Measurements from ENCODE around the gene SEPTIN10.
"Not testable (repeated sequence)": the region's sequence is repeated elsewhere in the genome, so short reads cannot be mapped to it uniquely, and the experiment has no call there.

Gene SEPTIN10

GRCh38 chr2:109632158-109632789 lies 18.5 kb upstream of the SEPTIN10 start:
- H3K36me3 ChIP-seq (ENCODE audit: control insufficient read depth in 1 of 2, insufficient read depth in 2 of 2, low read length in 2 of 2), result no peaks in the 10 kb centered on the region
- H3K9ac ChIP-seq (ENCODE audit: low read depth in 1 of 2, low read length in 2 of 2), result no peak overlapping the region
- no peak overlapping the region for H3K4me3 ChIP-seq (ENCODE audit: low read depth in 1 of 2, low read length in 2 of 2)
- no peaks in the 10 kb centered on the region for H3K27me3 ChIP-seq (ENCODE audit: control insufficient read depth in 1 of 2, insufficient read depth in 2 of 2, low read length in 2 of 2)
- no peak overlapping the region for H3K27ac ChIP-seq (ENCODE audit: low read depth, low read length)
- no peaks in the 10 kb centered on the region for H3K4me1 ChIP-seq (ENCODE audit: control insufficient read depth in 1 of 2, insufficient read depth in 2 of 2, low read length in 2 of 2)
- H3K9me3 ChIP-seq (ENCODE audit: control insufficient read depth in 1 of 2, low read length in 2 of 2), result no peaks in the 10 kb centered on the region

GRCh38 chr2:109631741-109632140 lies 18.0 kb upstream of the SEPTIN10 start:
- no peaks in the 10 kb centered on the region for H3K4me1 ChIP-seq (ENCODE audit: control insufficient read depth in 1 of 2, insufficient read depth in 2 of 2, low read length in 2 of 2)
- H3K4me3 ChIP-seq (ENCODE audit: low read depth in 1 of 2, low read length in 2 of 2), result no peak overlapping the region
- H3K27ac ChIP-seq (ENCODE audit: low read depth, low read length), result no peak overlapping the region
- H3K9ac ChIP-seq (ENCODE audit: low read depth in 1 of 2, low read length in 2 of 2), result no peak overlapping the region
- H3K36me3 ChIP-seq (ENCODE audit: control insufficient read depth in 1 of 2, insufficient read depth in 2 of 2, low read length in 2 of 2), result no peaks in the 10 kb centered on the region
- no peaks in the 10 kb centered on the region for H3K9me3 ChIP-seq (ENCODE audit: control insufficient read depth in 1 of 2, low read length in 2 of 2)
- H3K27me3 ChIP-seq (ENCODE audit: control insufficient read depth in 1 of 2, insufficient read depth in 2 of 2, low read length in 2 of 2), result no peaks in the 10 kb centered on the region

- Histone ChIP-seq H3K9me3 (ENCODE audit: control insufficient read depth in 1 of 2, low read length in 2 of 2) (no peaks in the 10 kb centered on the region), H3K27me3 (ENCODE audit: control insufficient read depth in 1 of 2, insufficient read depth in 2 of 2, low read length in 2 of 2) (no peaks in the 10 kb centered on the region), H3K4me3 (ENCODE audit: low read depth in 1 of 2, low read length in 2 of 2) (no peak overlapping the region), H3K27ac (ENCODE audit: low read depth, low read length) (no peak overlapping the region), H3K36me3 (ENCODE audit: control insufficient read depth in 1 of 2, insufficient read depth in 2 of 2, low read length in 2 of 2) (no peaks in the 10 kb centered on the region), H3K9ac (ENCODE audit: low read depth in 1 of 2, low read length in 2 of 2) (no peak overlapping the region), H3K4me1 (ENCODE audit: control insufficient read depth in 1 of 2, insufficient read depth in 2 of 2, low read length in 2 of 2) (no peaks in the 10 kb centered on the region)
Measured at GRCh38 chr2:109630441-109631430, 17.0 kb upstream of the SEPTIN10 start.

- no peak overlapping the region for H3K9ac ChIP-seq (ENCODE audit: low read depth in 1 of 2, low read length in 2 of 2)
- H3K27ac ChIP-seq (ENCODE audit: low read depth, low read length), result no peak overlapping the region
- H3K27me3 ChIP-seq (ENCODE audit: control insufficient read depth in 1 of 2, insufficient read depth in 2 of 2, low read length in 2 of 2), result no peaks in the 10 kb centered on the region
Measured at GRCh38 chr2:109629867-109630266, 16.1 kb upstream of the SEPTIN10 start.

GRCh38 chr2:109628321-109628720 lies 14.6 kb upstream of the SEPTIN10 start:
- H3K9ac ChIP-seq (ENCODE audit: low read depth in 1 of 2, low read length in 2 of 2); H3K27ac ChIP-seq (ENCODE audit: low read depth, low read length); H3K4me3 ChIP-seq (ENCODE audit: low read depth in 1 of 2, low read length in 2 of 2); H3K4me1 ChIP-seq (ENCODE audit: control insufficient read depth in 1 of 2, insufficient read depth in 2 of 2, low read length in 2 of 2); H3K9me3 ChIP-seq (ENCODE audit: control insufficient read depth in 1 of 2, low read length in 2 of 2); H3K27me3 ChIP-seq (ENCODE audit: control insufficient read depth in 1 of 2, insufficient read depth in 2 of 2, low read length in 2 of 2); H3K36me3 ChIP-seq (ENCODE audit: control insufficient read depth in 1 of 2, insufficient read depth in 2 of 2, low read length in 2 of 2): not testable (repeated sequence)

More at GRCh38 chr2:109629867-109630266, 16.1 kb upstream of the SEPTIN10 start:
- Histone ChIP-seq H3K4me3 (ENCODE audit: low read depth in 1 of 2, low read length in 2 of 2) (no peak overlapping the region), H3K4me1 (ENCODE audit: control insufficient read depth in 1 of 2, insufficient read depth in 2 of 2, low read length in 2 of 2) (no peaks in the 10 kb centered on the region), H3K36me3 (ENCODE audit: control insufficient read depth in 1 of 2, insufficient read depth in 2 of 2, low read length in 2 of 2) (no peaks in the 10 kb centered on the region), H3K9me3 (ENCODE audit: control insufficient read depth in 1 of 2, low read length in 2 of 2) (no peaks in the 10 kb centered on the region)

- Histone ChIP-seq H3K4me1 (ENCODE audit: control insufficient read depth in 1 of 2, insufficient read depth in 2 of 2, low read length in 2 of 2) (peaks cover 0 to under 1% of the 10 kb centered on the region in 2 donors), H3K27ac (ENCODE audit: low read depth, low read length) (no peak overlapping the region), H3K4me3 (ENCODE audit: low read depth in 1 of 2, low read length in 2 of 2) (no peak overlapping the region), H3K36me3 (ENCODE audit: control insufficient read depth in 1 of 2, insufficient read depth in 2 of 2, low read length in 2 of 2) (no peaks in the 10 kb centered on the region), H3K9ac (ENCODE audit: low read depth in 1 of 2, low read length in 2 of 2) (no peak overlapping the region), H3K9me3 (ENCODE audit: control insufficient read depth in 1 of 2, low read length in 2 of 2) (no peaks in the 10 kb centered on the region), H3K27me3 (ENCODE audit: control insufficient read depth in 1 of 2, insufficient read depth in 2 of 2, low read length in 2 of 2) (no peaks in the 10 kb centered on the region)
Measured at GRCh38 chr2:109624339-109624738, 10.6 kb upstream of the SEPTIN10 start.

GRCh38 chr2:109623923-109624322 lies 10.2 kb upstream of the SEPTIN10 start:
- H3K27ac ChIP-seq (ENCODE audit: low read depth, low read length), result no peak overlapping the region
- H3K4me3 ChIP-seq (ENCODE audit: low read depth in 1 of 2, low read length in 2 of 2), result no peak overlapping the region
- peaks cover 0 to 5% of the 10 kb centered on the region in 2 donors for H3K4me1 ChIP-seq (ENCODE audit: control insufficient read depth in 1 of 2, insufficient read depth in 2 of 2, low read length in 2 of 2)

GRCh38 chr2:109623297-109623696 lies 9.5 kb upstream of the SEPTIN10 start:
- Histone ChIP-seq H3K9me3 (ENCODE audit: control insufficient read depth in 1 of 2, low read length in 2 of 2) (no peaks in the 10 kb centered on the region), H3K36me3 (ENCODE audit: control insufficient read depth in 1 of 2, insufficient read depth in 2 of 2, low read length in 2 of 2) (no peaks in the 10 kb centered on the region), H3K27ac (ENCODE audit: low read depth, low read length) (no peak overlapping the region), H3K4me3 (ENCODE audit: low read depth in 1 of 2, low read length in 2 of 2) (no peak overlapping the region), H3K27me3 (ENCODE audit: control insufficient read depth in 1 of 2, insufficient read depth in 2 of 2, low read length in 2 of 2) (no peaks in the 10 kb centered on the region), H3K4me1 (ENCODE audit: control insufficient read depth in 1 of 2, insufficient read depth in 2 of 2, low read length in 2 of 2) (peaks cover 0 to 11% of the 10 kb centered on the region in 2 donors), H3K9ac (ENCODE audit: low read depth in 1 of 2, low read length in 2 of 2) (no peak overlapping the region)

More at GRCh38 chr2:109623923-109624322, 10.2 kb upstream of the SEPTIN10 start:
- no peaks in the 10 kb centered on the region for H3K36me3 ChIP-seq (ENCODE audit: control insufficient read depth in 1 of 2, insufficient read depth in 2 of 2, low read length in 2 of 2)
- H3K27me3 ChIP-seq (ENCODE audit: control insufficient read depth in 1 of 2, insufficient read depth in 2 of 2, low read length in 2 of 2), result no peaks in the 10 kb centered on the region
- no peak overlapping the region for H3K9ac ChIP-seq (ENCODE audit: low read depth in 1 of 2, low read length in 2 of 2)
- no peaks in the 10 kb centered on the region for H3K9me3 ChIP-seq (ENCODE audit: control insufficient read depth in 1 of 2, low read length in 2 of 2)

GRCh38 chr2:109619032-109619615 lies 5.4 kb upstream of the SEPTIN10 start:
- Histone ChIP-seq H3K27ac (ENCODE audit: low read depth, low read length) (no peak overlapping the region), H3K4me1 (ENCODE audit: control insufficient read depth in 1 of 2, insufficient read depth in 2 of 2, low read length in 2 of 2) (peaks cover 19 to 25% of the 10 kb centered on the region in 2 donors), H3K27me3 (ENCODE audit: control insufficient read depth in 1 of 2, insufficient read depth in 2 of 2, low read length in 2 of 2) (no peaks in the 10 kb centered on the region), H3K9ac (ENCODE audit: low read depth in 1 of 2, low read length in 2 of 2) (no peak overlapping the region), H3K4me3 (ENCODE audit: low read depth in 1 of 2, low read length in 2 of 2) (no peak overlapping the region), H3K36me3 (ENCODE audit: control insufficient read depth in 1 of 2, insufficient read depth in 2 of 2, low read length in 2 of 2) (no peaks in the 10 kb centered on the region), H3K9me3 (ENCODE audit: control insufficient read depth in 1 of 2, low read length in 2 of 2) (no peaks in the 10 kb centered on the region)

GRCh38 chr2:109616184-109616583 lies 2.4 kb upstream of the SEPTIN10 start:
- H3K27ac ChIP-seq (ENCODE audit: low read depth, low read length), result no peak overlapping the region
- H3K9me3 ChIP-seq (ENCODE audit: control insufficient read depth in 1 of 2, low read length in 2 of 2), result no peaks in the 10 kb centered on the region
- no peaks in the 10 kb centered on the region for H3K27me3 ChIP-seq (ENCODE audit: control insufficient read depth in 1 of 2, insufficient read depth in 2 of 2, low read length in 2 of 2)
- H3K4me1 ChIP-seq (ENCODE audit: control insufficient read depth in 1 of 2, insufficient read depth in 2 of 2, low read length in 2 of 2), result peaks cover 25 to 27% of the 10 kb centered on the region in 2 donors
- H3K9ac ChIP-seq (ENCODE audit: low read depth in 1 of 2, low read length in 2 of 2), result no peak overlapping the region
- no peaks in the 10 kb centered on the region for H3K36me3 ChIP-seq (ENCODE audit: control insufficient read depth in 1 of 2, insufficient read depth in 2 of 2, low read length in 2 of 2)
- H3K4me3 ChIP-seq (ENCODE audit: low read depth in 1 of 2, low read length in 2 of 2), result peak overlapping the region; percentile 60 to 71

Data from duodenal mucosa (tissue), 2 donors.